KG1 (cell line): ENCODE results near the gene ANXA6.

Source experiments
- DNase-seq: peaks from one replicate; lab custom pipeline; 2025; lab: John Stamatoyannopoulos, UW

ANXA6 gene

GRCh38 chr5:151100681-151101080, 56.9 kb downstream of the ANXA6 start:
- DNase-seq, result no peak

DNA sequence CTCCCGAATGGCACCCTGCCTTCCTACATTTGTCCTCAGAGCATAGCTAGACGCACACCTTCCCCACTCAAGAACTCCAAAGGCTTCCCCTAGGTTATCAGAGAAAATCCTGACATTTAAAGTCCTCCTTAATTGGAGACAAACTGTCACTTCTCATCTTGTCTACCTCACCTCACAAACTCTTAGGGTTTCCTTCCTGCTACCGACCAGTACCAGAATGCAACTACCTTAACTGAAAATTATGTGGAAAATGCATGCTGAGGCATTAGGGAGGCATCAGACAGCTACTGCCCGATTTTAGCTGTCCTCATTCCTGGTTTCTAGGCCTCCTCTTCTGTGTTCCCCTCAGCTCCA, 58.8 kb downstream of the ANXA6 start:
- no peak for DNase-seq

DNA sequence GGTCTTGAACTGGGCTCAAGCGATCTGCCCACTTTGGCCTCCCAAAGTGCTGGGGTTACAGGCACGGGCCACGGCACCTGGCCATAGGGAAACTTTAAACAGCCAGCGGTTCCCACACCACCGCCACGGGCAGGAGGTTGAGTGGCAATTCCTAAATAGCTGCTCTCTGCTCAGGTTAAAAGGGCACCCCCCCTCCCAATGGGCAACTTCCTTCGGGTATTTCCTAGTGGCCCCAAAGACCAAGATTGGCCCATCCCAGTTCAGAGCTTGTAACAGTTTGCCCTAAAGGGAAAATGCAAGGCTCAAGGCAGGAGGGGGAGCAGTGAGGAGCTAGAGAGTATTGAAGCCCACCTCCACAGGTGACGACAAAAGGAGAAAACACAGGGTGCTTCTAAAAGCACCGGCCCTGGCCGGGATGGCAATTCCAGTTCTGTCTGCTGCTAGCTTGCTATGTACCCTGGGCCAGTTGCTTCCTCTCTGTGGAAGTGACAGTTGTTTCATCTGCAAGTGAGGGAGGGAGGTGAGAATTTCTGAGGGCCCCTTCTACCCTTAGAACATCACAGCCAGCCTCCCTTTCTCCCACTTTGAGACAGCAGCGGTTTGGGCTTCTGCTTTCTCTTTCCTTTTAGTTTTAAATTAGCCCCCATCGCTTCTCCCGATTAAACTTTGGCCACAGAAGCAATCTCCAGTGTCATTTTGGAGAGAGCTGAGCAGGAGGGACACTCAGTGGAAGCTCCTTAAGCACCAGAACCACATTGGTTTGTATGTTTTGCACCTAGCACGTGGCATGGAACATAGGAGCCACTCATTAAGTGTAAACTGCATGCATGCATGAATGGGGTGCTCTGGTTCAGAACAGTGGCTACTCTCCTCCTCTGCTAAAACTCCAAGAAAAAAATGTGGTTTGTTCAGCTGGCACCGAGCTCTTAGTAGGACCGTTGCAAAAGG, 59.5 kb downstream of the ANXA6 start:
- no peak for DNase-seq

DNA sequence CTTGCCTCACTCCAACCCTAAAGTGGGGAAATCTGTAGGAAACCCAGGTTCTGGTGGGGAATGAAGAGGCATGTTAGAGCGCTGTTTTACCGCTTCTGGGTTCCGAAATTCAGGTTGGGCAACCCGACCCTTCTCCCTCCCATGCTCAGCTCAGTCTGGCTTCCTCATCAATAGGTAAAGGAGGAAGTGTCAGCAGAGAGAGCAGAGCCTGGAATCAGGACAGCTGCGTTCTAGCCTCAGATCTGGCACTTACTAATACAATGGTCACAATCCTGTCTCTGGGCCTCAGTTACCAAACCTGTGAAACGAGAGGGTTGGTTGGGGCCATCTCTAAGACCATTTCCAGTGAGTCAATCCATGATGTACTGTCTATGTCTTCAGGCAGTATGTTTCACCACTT, 60.5 kb downstream of the ANXA6 start:
- DNase-seq, result no peak

- DNase-seq, result no peak
Observed at GRCh38 chr5:151096001-151096373, 61.6 kb downstream of the ANXA6 start.

GRCh38 chr5:151095341-151096000, 62.1 kb downstream of the ANXA6 start:
- DNase-seq, result no peak

DNA sequence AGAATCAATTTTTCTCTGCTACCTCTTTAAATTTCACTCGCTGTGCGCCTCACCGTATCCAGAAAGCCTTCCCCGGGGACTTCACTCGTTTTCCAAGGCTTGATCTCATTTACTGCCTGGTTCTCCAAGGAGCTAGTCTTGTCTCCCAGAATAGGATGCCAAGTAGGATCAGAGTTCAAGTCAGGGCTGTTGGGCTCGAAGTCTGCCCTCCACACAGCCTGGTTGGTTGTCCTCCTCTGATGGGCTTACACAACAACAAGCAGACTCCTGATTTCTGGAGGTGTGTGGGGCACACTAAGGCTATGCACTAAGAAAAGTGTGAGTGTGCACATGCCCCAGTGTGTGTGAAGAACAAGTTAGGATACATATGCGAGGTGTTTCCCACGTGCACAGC, 62.7 kb downstream of the ANXA6 start:
- DNase-seq, result no peak

GRCh38 chr5:151094030-151094851, 63.3 kb downstream of the ANXA6 start:
- DNase-seq, result no peak

DNA sequence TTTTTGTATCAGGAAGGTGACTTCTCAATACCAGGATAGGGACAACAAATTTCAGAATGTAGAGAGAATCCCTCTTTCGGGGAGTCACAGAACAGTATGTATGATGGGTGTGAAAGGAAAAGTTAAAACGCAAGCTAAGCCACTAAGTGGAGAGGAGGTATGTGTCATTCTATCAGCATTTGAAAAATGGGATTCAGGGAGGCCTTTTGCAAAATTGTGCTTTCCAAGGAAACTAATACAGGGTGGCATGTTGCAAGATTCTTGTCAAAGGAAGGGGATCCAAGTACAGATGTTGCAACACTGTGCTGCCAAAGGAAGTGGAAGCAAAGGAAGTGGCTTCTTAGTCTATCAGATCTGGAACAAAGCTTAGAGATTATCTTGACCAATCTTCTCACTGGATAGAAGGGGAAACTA, 64.1 kb downstream of the ANXA6 start:
- no peak for DNase-seq

DNA sequence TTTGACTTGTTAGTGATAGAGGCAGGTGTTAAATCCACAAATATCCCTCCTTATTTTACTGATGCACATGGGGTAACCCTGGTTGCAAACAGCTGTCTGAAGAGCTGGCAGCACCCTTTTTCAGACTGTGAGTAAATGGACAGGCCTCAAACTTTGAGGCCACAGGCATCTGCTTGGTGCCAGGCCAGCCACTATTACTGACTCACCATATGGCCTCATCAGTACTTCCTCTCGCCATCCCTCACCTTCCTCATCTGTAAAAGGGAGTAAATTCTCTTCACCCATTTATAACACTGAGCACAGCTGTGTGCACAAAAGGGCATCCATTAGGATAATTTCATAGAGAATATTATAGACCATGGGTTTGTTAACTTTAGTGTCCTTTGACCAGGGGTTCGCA, 64.8 kb downstream of the ANXA6 start:
- no peak for DNase-seq

- DNase-seq, result no peak
Observed at GRCh38 chr5:151089726-151090125, 67.9 kb downstream of the ANXA6 start.

GRCh38 chr5:151088986-151089385, 68.6 kb downstream of the ANXA6 start:
- DNase-seq, result no peak

GRCh38 chr5:151087486-151087885, 70.1 kb downstream of the ANXA6 start:
- no peak for DNase-seq

- DNase-seq, result no peak
Observed at GRCh38 chr5:151086905-151087360, 70.6 kb downstream of the ANXA6 start.

DNA sequence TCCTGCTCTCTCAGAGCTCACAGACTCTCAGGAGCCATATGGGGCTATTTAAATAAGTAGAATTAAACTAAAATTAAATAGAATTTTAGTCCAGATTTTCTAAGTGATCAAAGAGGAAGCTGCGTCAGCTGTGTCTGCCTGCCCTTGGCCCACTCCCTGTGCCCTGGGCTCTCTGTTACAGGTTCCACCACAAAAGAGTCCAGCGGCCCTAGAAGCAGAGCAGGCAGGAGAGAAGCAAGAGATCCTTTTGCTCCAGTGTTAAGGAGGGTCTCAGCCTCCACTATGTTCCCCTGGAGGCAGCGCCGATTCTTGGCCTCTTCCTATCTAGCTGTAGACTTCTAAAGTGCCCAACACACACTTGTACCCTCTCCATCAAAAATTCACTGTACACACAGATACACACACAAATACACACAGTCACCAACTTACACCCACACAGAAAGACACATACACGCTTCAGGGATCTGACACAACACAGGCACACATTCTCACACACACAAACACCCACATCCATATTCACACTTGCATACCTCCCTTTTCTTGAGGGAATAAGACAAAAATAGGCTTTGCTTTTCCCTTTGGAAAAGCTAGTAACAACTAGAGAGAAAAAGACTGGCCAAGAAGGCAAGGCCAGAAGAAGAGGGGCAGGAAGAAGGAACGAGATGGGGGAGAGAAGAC, 71.2 kb downstream of the ANXA6 start:
- no peak for DNase-seq

- no peak for DNase-seq
Observed at GRCh38 chr5:151085517-151086041, 72.0 kb downstream of the ANXA6 start.

- DNase-seq, result no peak
Observed at GRCh38 chr5:151084363-151084762, 73.2 kb downstream of the ANXA6 start.

GRCh38 chr5:151083081-151083676, 74.4 kb downstream of the ANXA6 start:
- DNase-seq, result no peak

DNA sequence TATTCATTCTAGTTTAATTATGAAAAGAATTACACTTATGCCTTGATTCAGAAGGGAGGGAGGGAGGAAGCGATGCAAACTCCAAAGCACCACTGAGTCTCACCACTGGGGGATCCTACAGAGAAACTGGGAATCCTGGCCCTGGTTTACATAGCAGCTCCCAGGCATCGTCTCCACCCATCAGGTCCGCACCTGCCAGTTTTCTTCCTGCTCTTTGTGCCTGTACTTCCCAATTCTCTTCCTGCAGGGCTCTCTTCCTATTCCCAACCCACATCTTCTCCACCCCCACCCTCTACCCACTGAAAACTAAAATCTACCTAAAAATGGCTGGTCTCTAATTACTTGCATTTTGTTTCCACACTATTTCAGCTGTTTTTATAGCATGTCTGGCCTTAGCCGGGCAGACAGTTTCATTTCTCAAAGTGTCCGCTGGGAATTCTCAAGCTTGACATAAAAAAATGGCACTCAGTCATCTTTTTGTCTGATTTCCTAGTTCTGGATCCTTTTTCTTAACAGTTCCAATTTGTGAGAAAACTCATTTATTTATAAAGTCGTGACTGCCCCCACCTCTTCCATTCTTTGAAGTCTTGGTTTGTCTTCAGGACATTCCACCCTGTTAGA, 75.2 kb downstream of the ANXA6 start:
- DNase-seq, result no peak

- no peak for DNase-seq
Observed at GRCh38 chr5:151081431-151082281, 75.9 kb downstream of the ANXA6 start.
